Endothelial cell of umbilical vein (primary cell): ENCODE results near the gene CDT1. TPM values are rescaled to one million over a fixed set of nuclear protein-coding genes. Genes with fewer than 3 reads are reported as not detected.

Experiments used
- BruUV-seq: library from RNA; stranded (reverse); fragments of 400-500 nt; replicated peaks from 2 replicates; lab custom pipeline; 2021; lab: Mats Ljungman, UMichigan
- CTCF ChIA-PET: fragments of 300-600, 350-600 bp; sonication (Branson Sonifier 250); formaldehyde crosslinking; loops from one replicate; lab custom pipeline; 2021; ENCODE audit warnings: antibody characterized with exemption, inconsistent platforms; lab: Charles Lee
- POLR2A ChIA-PET: fragments of 300-600, 350-600 bp; sonication (Branson Sonifier 250); formaldehyde crosslinking; loops from one replicate; lab custom pipeline; 2021; ENCODE audit warnings: antibody characterized with exemption, inconsistent platforms; lab: Charles Lee
- DNase-seq: peaks from one replicate; pipeline ENCODE4 v3.0.0-alpha.2; 2011; ENCODE audit warnings: low read depth, low spot score
- FAIRE-seq: peaks from 2 replicates; lab custom pipeline; 2011; peaks lifted over from hg19 to GRCh38; lab: Jason Lieb, UNC
- H2AFZ ChIP-seq: 2 replicates; pipeline ENCODE4 v1.6.0; 2012; ENCODE audit warnings: low read depth, low read length, control low read depth, inconsistent platforms
- H3K27ac ChIP-seq: 2 replicates; pipeline ENCODE4 v1.5.1; 2011; ENCODE audit warnings: low read depth, mild to moderate bottlenecking, control low read depth, low read length, moderate library complexity; ENCODE audit not compliant: insufficient read depth
- H3K27me3 ChIP-seq, 2 experiments: 2 replicates each; pipeline versions ENCODE4 v1.6.0 to v1.6.1; 2011; ENCODE audit warnings: low read length in 2 of 2, mixed read lengths in 1 of 2; ENCODE audit not compliant: control insufficient read depth in 2 of 2, insufficient read depth in 2 of 2
- H3K36me3 ChIP-seq, 2 experiments: 2 replicates in 1 of 2; 3 replicates in 1 of 2; pipeline ENCODE4 v1.5.1; 2011; ENCODE audit warnings: low read length in 2 of 2, mild to moderate bottlenecking in 1 of 2, moderate library complexity in 1 of 2; ENCODE audit not compliant: control insufficient read depth in 2 of 2, insufficient read depth in 2 of 2; ENCODE audit errors: extremely low read depth in 1 of 2
- H3K4me1 ChIP-seq: 3 replicates; pipeline ENCODE4 v1.5.1; 2011; ENCODE audit warnings: mild to moderate bottlenecking, low read length; ENCODE audit not compliant: control insufficient read depth, insufficient read depth; ENCODE audit errors: extremely low read depth
- H3K4me2 ChIP-seq: 2 replicates; pipeline ENCODE4 v1.6.1; 2011; ENCODE audit warnings: low read length, control low read depth, mixed read lengths; ENCODE audit not compliant: insufficient read depth
- H3K4me3 ChIP-seq, 3 experiments: fragments of 200-600 bp in 1 of 3; sonication (generic), shearing (Covaris generic) in 1 of 3; replicated peaks in 1 of 3; 2 replicates each; pipeline ENCODE4 v1.5.1; 2011 to 2016; ENCODE audit warnings: control low read depth in 3 of 3, low read length in 3 of 3, mild to moderate bottlenecking in 2 of 3, inconsistent platforms in 1 of 3, low read depth in 1 of 3, moderate library complexity in 1 of 3; ENCODE audit not compliant: insufficient read depth in 1 of 3
- H3K79me2 ChIP-seq: 2 replicates; pipeline ENCODE4 v1.6.0; 2012; ENCODE audit warnings: low read length, inconsistent platforms; ENCODE audit not compliant: control insufficient read depth, insufficient read depth
- H3K9ac ChIP-seq: replicated peaks from 2 replicates; pipeline ENCODE3; 2011; ENCODE audit warnings: low read length, control low read depth; ENCODE audit not compliant: insufficient read depth; ENCODE audit errors: extremely low read depth
- H3K9me1 ChIP-seq: replicated peaks from 3 replicates; pipeline ENCODE4 v1.6.0; 2011; ENCODE audit warnings: mild to moderate bottlenecking, low read length; ENCODE audit not compliant: control insufficient read depth, insufficient read depth; ENCODE audit errors: extremely low read depth
- H3K9me3 ChIP-seq: replicated peaks from 2 replicates; pipeline ENCODE4 v1.5.1; 2012; ENCODE audit warnings: low read length, inconsistent platforms; ENCODE audit not compliant: control insufficient read depth, insufficient read depth
- H4K20me1 ChIP-seq: replicated peaks from 2 replicates; pipeline ENCODE3; 2011; ENCODE audit warnings: mild to moderate bottlenecking, low read length; ENCODE audit not compliant: control insufficient read depth, insufficient read depth; ENCODE audit errors: extremely low read depth
- EZH2 ChIP-seq: IDR thresholded peaks from 2 replicates; pipeline ENCODE4 v1.6.1; 2012; ENCODE audit warnings: borderline replicate concordance, low read depth, mild to moderate bottlenecking, moderate library complexity, low read length, inconsistent platforms; ENCODE audit not compliant: severe bottlenecking
- FOS ChIP-seq: IDR thresholded peaks from 2 replicates; pipeline ENCODE4 v1.6.1; 2011; ENCODE audit warnings: mild to moderate bottlenecking, low read length, moderate library complexity, borderline replicate concordance; ENCODE audit not compliant: insufficient read depth
- GATA2 ChIP-seq: IDR thresholded peaks from 2 replicates; pipeline ENCODE4 v1.7.0; 2011; ENCODE audit warnings: low read depth, mild to moderate bottlenecking, moderate library complexity, mixed read lengths, low read length; ENCODE audit not compliant: insufficient read length, insufficient read depth
- JUN ChIP-seq: IDR thresholded peaks from 2 replicates; pipeline ENCODE4 v1.6.1; 2011; ENCODE audit warnings: borderline replicate concordance, low read depth; ENCODE audit not compliant: insufficient read length, insufficient read depth
- MYC ChIP-seq: IDR thresholded peaks from one replicate; pipeline ENCODE4 v1.6.1; 2011; ENCODE audit warnings: mild to moderate bottlenecking, low read depth, low read length
- POLR2A ChIP-seq: IDR thresholded peaks from 2 replicates; pipeline ENCODE4 v1.6.1; 2012; ENCODE audit warnings: low read depth, mild to moderate bottlenecking, control low read depth, low read length
- POLR2AphosphoS5 ChIP-seq: IDR thresholded peaks from 2 replicates; pipeline ENCODE4 v1.6.1; 2012; ENCODE audit warnings: low read depth, mild to moderate bottlenecking, control low read depth, low read length, moderate library complexity; ENCODE audit not compliant: insufficient read depth
- dilution Hi-C: fragments of 300-500 bp; cut with MboI; formaldehyde crosslinking; loops from one replicate; pipeline ENCODE4 v1.15.0; 2019; ENCODE audit warnings: low sequenced_read_pairs; ENCODE audit not compliant: extremely low pct_ligation_motif_present
- intact Hi-C: fragments of 100-400 bp; cut with micrococcal nuclease; formaldehyde crosslinking; loops from one replicate; pipeline ENCODE4 v1.10.0; 2022
- polyA plus RNA-seq, 4 experiments: library from polyadenylated mRNA; depleted of rRNA in 3 of 4; stranded (reverse) in 3 of 4; unstranded in 1 of 4; fragments of >200 nt; gene quantifications; 2 replicates each; pipeline versions ENCODE4 v1.2.1 to v1.2.3, GENCODE V29; 2011 to 2012; ENCODE audit warnings: missing spikeins in 1 of 4
- total RNA-seq: library from RNA; stranded (reverse); gene quantifications from 2 replicates; pipeline ENCODE4 v1.2.3, GENCODE V29; 2021
- TF ChIP-seq, protein P1 (sequence below), 2 donors: IDR thresholded peaks; 1 replicate in 1 of 2; 2 replicates in 1 of 2; pipeline ENCODE4 v1.5.1; 2011; ENCODE audit warnings: low read length in 2 of 2, mild to moderate bottlenecking in 2 of 2, moderate library complexity in 2 of 2, control low read depth in 1 of 2, inconsistent platforms in 1 of 2, low read depth in 1 of 2; ENCODE audit not compliant: insufficient read depth in 1 of 2; ENCODE audit errors: extremely low read depth in 1 of 2
- TF ChIP-seq, protein P2 (sequence below): IDR thresholded peaks from 2 replicates; pipeline ENCODE4 v1.6.1; 2011; ENCODE audit not compliant: insufficient read depth, insufficient read length

Gene CDT1
- total and polyA plus RNA-seq, 2 donors (not counting 3 experiments of a cell fraction or from before 2014, with no cell fraction given) = 15.6 to 30.6 TPM

DNA sequence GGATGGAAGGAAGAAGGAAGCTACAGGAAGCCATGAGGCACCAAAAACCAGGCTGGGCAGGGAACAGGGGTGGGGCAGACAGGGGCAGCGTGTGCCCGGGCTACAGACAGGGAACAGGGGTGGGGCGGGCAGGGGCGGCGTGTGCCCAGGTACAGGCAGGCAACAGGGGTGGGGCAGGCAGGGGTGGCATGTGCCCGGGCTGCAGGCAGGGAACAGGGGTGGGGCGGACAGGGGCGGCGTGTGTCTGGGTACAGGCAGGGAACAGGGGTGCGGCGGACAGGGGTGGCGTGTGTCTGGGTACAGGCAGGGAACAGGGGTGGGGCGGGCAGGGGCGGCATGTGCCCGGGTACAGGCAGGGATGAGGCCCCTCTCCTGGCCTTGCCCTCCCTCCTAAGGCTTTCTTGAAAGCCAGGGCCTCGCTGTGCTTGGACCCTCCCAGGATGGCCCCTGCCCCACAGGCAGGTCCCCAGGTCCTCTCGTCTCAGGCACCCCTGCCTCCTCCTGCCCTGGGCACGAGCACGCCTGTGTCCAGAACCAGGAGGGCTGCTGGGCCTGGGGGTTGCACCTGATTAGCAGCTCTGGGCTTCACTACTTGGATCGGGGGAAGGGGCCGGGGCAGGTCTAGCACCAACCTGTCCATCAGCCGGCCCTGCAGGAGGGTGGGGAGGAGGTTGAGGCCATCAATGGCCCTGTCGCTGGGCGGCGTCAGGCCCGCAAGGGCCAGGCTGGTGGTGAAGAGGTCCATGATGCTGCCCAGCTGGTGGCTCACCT is 22.7 kb downstream of the CDT1 start:
- CTCF ChIA-PET = interaction anchor here (1.5 kb wide), 1 partner anchor 20 kb away, joined by 4 read pairs; no protein-coding TSS in a partner anchor
- H3K9me1 ChIP-seq = no peaks in the 10 kb centered on the region
- no peaks in the 10 kb centered on the region for H4K20me1 ChIP-seq
- intact Hi-C loops (no loop called here), dilution Hi-C loops (no loop called here)
- H3K4me3 ChIP-seq = no peak overlapping the region
- no peak for DNase-seq
- H3K4me2 ChIP-seq = no peak overlapping the region
- H3K79me2 ChIP-seq = no peaks in the 10 kb centered on the region
- POLR2A ChIA-PET = no interaction called here
- no peak overlapping the region for H3K9ac ChIP-seq
- no peaks in the 10 kb centered on the region for H3K27me3 ChIP-seq
- TF ChIP-seq, protein P1, sequence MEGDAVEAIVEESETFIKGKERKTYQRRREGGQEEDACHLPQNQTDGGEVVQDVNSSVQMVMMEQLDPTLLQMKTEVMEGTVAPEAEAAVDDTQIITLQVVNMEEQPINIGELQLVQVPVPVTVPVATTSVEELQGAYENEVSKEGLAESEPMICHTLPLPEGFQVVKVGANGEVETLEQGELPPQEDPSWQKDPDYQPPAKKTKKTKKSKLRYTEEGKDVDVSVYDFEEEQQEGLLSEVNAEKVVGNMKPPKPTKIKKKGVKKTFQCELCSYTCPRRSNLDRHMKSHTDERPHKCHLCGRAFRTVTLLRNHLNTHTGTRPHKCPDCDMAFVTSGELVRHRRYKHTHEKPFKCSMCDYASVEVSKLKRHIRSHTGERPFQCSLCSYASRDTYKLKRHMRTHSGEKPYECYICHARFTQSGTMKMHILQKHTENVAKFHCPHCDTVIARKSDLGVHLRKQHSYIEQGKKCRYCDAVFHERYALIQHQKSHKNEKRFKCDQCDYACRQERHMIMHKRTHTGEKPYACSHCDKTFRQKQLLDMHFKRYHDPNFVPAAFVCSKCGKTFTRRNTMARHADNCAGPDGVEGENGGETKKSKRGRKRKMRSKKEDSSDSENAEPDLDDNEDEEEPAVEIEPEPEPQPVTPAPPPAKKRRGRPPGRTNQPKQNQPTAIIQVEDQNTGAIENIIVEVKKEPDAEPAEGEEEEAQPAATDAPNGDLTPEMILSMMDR (IDR thresholded peaks at IDR 0.05; ENCODE audit: extremely low read depth in 1 of 2, insufficient read depth in 1 of 2, low read depth in 1 of 2, low read length in 2 of 2) = no peak
- TF ChIP-seq, protein P2, sequence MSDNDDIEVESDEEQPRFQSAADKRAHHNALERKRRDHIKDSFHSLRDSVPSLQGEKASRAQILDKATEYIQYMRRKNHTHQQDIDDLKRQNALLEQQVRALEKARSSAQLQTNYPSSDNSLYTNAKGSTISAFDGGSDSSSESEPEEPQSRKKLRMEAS = no peak
- peaks cover 0 to 3% of the 10 kb centered on the region in 2 experiments for H3K36me3 ChIP-seq
- no peak for FAIRE-seq
- H3K27ac ChIP-seq = no peak overlapping the region
- BruUV-seq = no TSS peak
- no peak overlapping the region for H2AFZ ChIP-seq
- no peaks in the 10 kb centered on the region for H3K4me1 ChIP-seq
- H3K9me3 ChIP-seq = no peaks in the 10 kb centered on the region

DNA sequence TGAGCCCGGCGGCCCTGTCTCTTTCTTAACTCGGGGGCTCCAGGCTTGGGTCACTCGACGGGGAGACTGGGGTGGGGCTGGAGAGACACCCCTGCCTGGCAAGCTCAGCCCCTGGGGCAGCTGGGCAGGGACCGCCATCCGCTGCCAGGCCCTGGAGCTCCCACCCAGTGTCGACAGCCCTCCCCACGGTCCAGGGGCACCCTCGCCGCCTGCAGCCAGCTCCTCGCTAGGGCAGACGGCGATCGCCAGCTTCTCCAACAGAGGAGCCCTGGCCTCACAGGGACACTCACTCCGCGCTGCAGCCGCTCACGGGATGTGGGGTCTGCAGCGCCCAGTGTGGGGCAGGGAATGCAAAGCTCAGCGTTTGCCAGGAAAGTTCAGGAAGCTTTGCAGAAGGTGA is 24.1 kb downstream of the CDT1 start:
- no peaks in the 10 kb centered on the region for H3K36me3 ChIP-seq
- ChIA-PET POLR2A (no interaction called here), CTCF (interaction anchor here (0.9 to 1.5 kb wide), 2 partner anchors 12 to 19 kb away, joined by 3 to 4 read pairs; no protein-coding TSS in a partner anchor)
- TF ChIP-seq POLR2A = no peak
- TF ChIP-seq, protein P2 = no peak
- no peak for TF ChIP-seq JUN
- TF ChIP-seq EZH2 = no peak
- no peak for TF ChIP-seq FOS
- TF ChIP-seq, protein P1 (IDR thresholded peaks at IDR 0.05; ENCODE audit: extremely low read depth in 1 of 2, insufficient read depth in 1 of 2, low read depth in 1 of 2, low read length in 2 of 2) = no peak
- TF ChIP-seq GATA2 = no peak
- no peak for TF ChIP-seq POLR2AphosphoS5
- TF ChIP-seq MYC = no peak
- H3K27me3 ChIP-seq = no peaks in the 10 kb centered on the region
- dilution Hi-C loops (no loop called here), intact Hi-C loops (no loop called here)
- H3K27ac ChIP-seq = no peak overlapping the region
- H3K9me3 ChIP-seq = no peaks in the 10 kb centered on the region
- H2AFZ ChIP-seq = no peak overlapping the region
- H3K79me2 ChIP-seq = no peaks in the 10 kb centered on the region
- DNase-seq (no peak), FAIRE-seq (no peak)
- H3K4me1 ChIP-seq = no peaks in the 10 kb centered on the region
- no peaks in the 10 kb centered on the region for H3K9me1 ChIP-seq
- H3K4me2 ChIP-seq = no peak overlapping the region
- H3K4me3 ChIP-seq = no peak overlapping the region
- BruUV-seq = no TSS peak
- H4K20me1 ChIP-seq = no peaks in the 10 kb centered on the region
- no peak overlapping the region for H3K9ac ChIP-seq
